Measurements from ENCODE around the gene PPP1R26.
"Not testable (repeated sequence)": the region's sequence is repeated elsewhere in the genome, so short reads cannot be mapped to it uniquely, and the experiment has no call there.

Gene PPP1R26

GRCh38 chr9:135526730-135527571, 47.4 kb downstream of the PPP1R26 start:
- H3K4me1 Mint-ChIP-seq, result peaks cover 6% of the 10 kb centered on the region
- peaks cover 22% of the 10 kb centered on the region for H3K27me3 Mint-ChIP-seq
- ATAC-seq (replicated peaks; ENCODE audit: extremely low read depth, poor library complexity, severe bottlenecking) (no peak), DNase-seq (ENCODE audit: low spot score in 2 of 2) (no peak)
- no peaks in the 10 kb centered on the region for H3K9me3 Mint-ChIP-seq
- no peaks in the 10 kb centered on the region for H3K36me3 Mint-ChIP-seq (ENCODE audit: insufficient read depth)
- no peak overlapping the region for H3K4me3 Mint-ChIP-seq
- H3K27ac Mint-ChIP-seq (ENCODE audit: low read depth), result no peak overlapping the region

- ATAC-seq (replicated peaks; ENCODE audit: extremely low read depth, poor library complexity, severe bottlenecking); H3K9me3 Mint-ChIP-seq; DNase-seq (ENCODE audit: low spot score in 2 of 2); H3K4me3 Mint-ChIP-seq; H3K4me1 Mint-ChIP-seq; H3K27ac Mint-ChIP-seq (ENCODE audit: low read depth); H3K36me3 Mint-ChIP-seq (ENCODE audit: insufficient read depth): not testable (repeated sequence)
- H3K27me3 Mint-ChIP-seq, result peaks cover 28% of the 10 kb centered on the region
Observed at GRCh38 chr9:135528842-135529435, 49.4 kb downstream of the PPP1R26 start.

GRCh38 chr9:135530146-135530545, 50.6 kb downstream of the PPP1R26 start:
- Mint-ChIP-seq H3K4me3 (no peak overlapping the region), H3K4me1 (peaks cover 6% of the 10 kb centered on the region), H3K27ac (ENCODE audit: low read depth) (no peak overlapping the region), H3K36me3 (ENCODE audit: insufficient read depth) (no peaks in the 10 kb centered on the region), H3K9me3 (no peaks in the 10 kb centered on the region), H3K27me3 (peaks cover 39% of the 10 kb centered on the region)
- ATAC-seq (replicated peaks; ENCODE audit: extremely low read depth, poor library complexity, severe bottlenecking) (no peak), DNase-seq (ENCODE audit: low spot score in 2 of 2) (no peak)

- DNase-seq (ENCODE audit: low spot score in 2 of 2) (no peak), ATAC-seq (replicated peaks; ENCODE audit: extremely low read depth, poor library complexity, severe bottlenecking) (no peak)
- Mint-ChIP-seq H3K9me3 (no peaks in the 10 kb centered on the region), H3K27me3 (peaks cover 41% of the 10 kb centered on the region), H3K4me3 (no peak overlapping the region), H3K27ac (ENCODE audit: low read depth) (no peak overlapping the region), H3K36me3 (ENCODE audit: insufficient read depth) (no peaks in the 10 kb centered on the region), H3K4me1 (peaks cover 6% of the 10 kb centered on the region)
Observed at GRCh38 chr9:135531096-135531495, 51.5 kb downstream of the PPP1R26 start.

DNA sequence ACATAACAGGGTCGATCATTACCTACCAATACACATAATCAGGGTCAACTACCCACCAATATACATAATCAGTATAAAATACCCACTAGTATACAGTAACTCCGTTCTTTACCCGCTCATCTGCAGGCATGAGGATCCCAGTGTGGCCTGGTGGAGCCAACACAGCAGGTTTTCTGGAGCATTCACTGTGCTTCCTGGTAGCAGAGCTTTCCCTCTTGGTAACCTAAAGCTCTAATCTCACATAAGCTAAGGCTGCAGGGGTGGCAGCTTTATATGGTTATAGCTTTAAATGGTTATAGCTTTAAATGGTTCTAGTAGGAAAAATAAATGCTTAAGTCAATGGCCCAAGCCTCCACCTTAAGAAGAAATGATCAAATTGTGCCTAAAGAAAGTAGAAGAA, 53.5 kb downstream of the PPP1R26 start:
- ATAC-seq (replicated peaks; ENCODE audit: extremely low read depth, poor library complexity, severe bottlenecking) (no peak), DNase-seq (ENCODE audit: low spot score in 2 of 2) (no peak)
- Mint-ChIP-seq H3K4me1 (peaks cover 6% of the 10 kb centered on the region), H3K4me3 (no peak overlapping the region), H3K27ac (ENCODE audit: low read depth) (no peak overlapping the region), H3K27me3 (peaks cover 53% of the 10 kb centered on the region), H3K9me3 (no peaks in the 10 kb centered on the region), H3K36me3 (ENCODE audit: insufficient read depth) (no peaks in the 10 kb centered on the region)

DNA sequence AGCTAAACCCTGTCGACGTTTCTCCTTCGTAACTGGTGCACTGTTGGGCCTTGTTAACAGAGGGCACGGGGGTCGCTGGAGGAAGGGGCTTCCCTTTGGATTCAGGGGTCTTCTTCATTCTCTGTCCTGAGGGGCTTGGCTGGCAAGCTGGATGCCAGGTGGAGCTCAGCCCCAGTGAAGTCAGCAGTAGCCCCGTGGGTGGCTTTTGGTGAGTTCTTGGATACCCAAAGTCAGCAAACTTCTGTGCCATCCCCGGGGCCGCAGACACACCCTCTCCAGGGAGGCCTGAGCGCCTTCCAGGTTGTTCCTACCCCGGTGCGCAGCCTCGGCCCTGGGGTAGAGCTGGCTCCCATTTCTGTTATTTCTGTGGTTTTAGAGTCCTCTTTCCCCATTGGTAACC, 54.1 kb downstream of the PPP1R26 start:
- ATAC-seq (replicated peaks; ENCODE audit: extremely low read depth, poor library complexity, severe bottlenecking), result no peak
- no peak overlapping the region for H3K27ac Mint-ChIP-seq (ENCODE audit: low read depth)
- H3K9me3 Mint-ChIP-seq, result no peaks in the 10 kb centered on the region
- peaks cover 59% of the 10 kb centered on the region for H3K27me3 Mint-ChIP-seq
- H3K36me3 Mint-ChIP-seq (ENCODE audit: insufficient read depth), result no peaks in the 10 kb centered on the region
- peaks cover 6% of the 10 kb centered on the region for H3K4me1 Mint-ChIP-seq
- DNase-seq (ENCODE audit: low spot score in 2 of 2), result no peak
- H3K4me3 Mint-ChIP-seq, result no peak overlapping the region

GRCh38 chr9:135534192-135534711, 54.7 kb downstream of the PPP1R26 start:
- peaks cover 65% of the 10 kb centered on the region for H3K27me3 Mint-ChIP-seq
- H3K4me1 Mint-ChIP-seq; DNase-seq (ENCODE audit: low spot score in 2 of 2); H3K9me3 Mint-ChIP-seq; H3K27ac Mint-ChIP-seq (ENCODE audit: low read depth); ATAC-seq (replicated peaks; ENCODE audit: extremely low read depth, poor library complexity, severe bottlenecking); H3K4me3 Mint-ChIP-seq; H3K36me3 Mint-ChIP-seq (ENCODE audit: insufficient read depth): not testable (repeated sequence)

GRCh38 chr9:135534826-135535225, 55.2 kb downstream of the PPP1R26 start:
- not testable (repeated sequence) for H3K36me3 Mint-ChIP-seq (ENCODE audit: insufficient read depth); H3K4me1 Mint-ChIP-seq; H3K4me3 Mint-ChIP-seq; H3K9me3 Mint-ChIP-seq; DNase-seq (ENCODE audit: low spot score in 2 of 2); ATAC-seq (replicated peaks; ENCODE audit: extremely low read depth, poor library complexity, severe bottlenecking); H3K27ac Mint-ChIP-seq (ENCODE audit: low read depth)
- peaks cover 70% of the 10 kb centered on the region for H3K27me3 Mint-ChIP-seq

GRCh38 chr9:135535631-135536030, 56.0 kb downstream of the PPP1R26 start:
- peaks cover 69% of the 10 kb centered on the region for H3K27me3 Mint-ChIP-seq
- not testable (repeated sequence) for H3K4me3 Mint-ChIP-seq; H3K4me1 Mint-ChIP-seq; ATAC-seq (replicated peaks; ENCODE audit: extremely low read depth, poor library complexity, severe bottlenecking); H3K27ac Mint-ChIP-seq (ENCODE audit: low read depth); DNase-seq (ENCODE audit: low spot score in 2 of 2); H3K9me3 Mint-ChIP-seq; H3K36me3 Mint-ChIP-seq (ENCODE audit: insufficient read depth)

DNA sequence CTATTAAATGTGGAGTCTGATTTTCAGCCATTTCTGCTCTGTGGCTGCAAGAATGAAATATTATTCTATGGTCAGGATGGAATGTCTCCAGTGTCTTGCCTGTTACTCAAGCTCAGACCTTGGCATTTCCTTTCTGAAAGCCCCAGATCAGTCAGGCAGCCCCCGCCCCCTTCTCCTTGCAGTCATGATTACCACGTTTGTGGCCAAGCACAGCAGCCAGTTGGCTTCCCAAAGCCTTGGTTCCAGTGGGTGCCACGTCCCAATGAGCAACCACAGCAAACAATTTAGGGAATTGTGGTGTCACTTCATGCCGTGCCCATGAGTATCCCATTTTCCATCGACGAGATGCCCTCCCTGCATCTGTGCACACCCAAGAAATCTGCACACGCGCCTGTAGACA, 56.6 kb downstream of the PPP1R26 start:
- Mint-ChIP-seq H3K4me1 (no peaks in the 10 kb centered on the region), H3K4me3 (no peak overlapping the region), H3K27ac (ENCODE audit: low read depth) (no peak overlapping the region), H3K36me3 (ENCODE audit: insufficient read depth) (peaks cover 3% of the 10 kb centered on the region), H3K27me3 (peaks cover 63% of the 10 kb centered on the region), H3K9me3 (no peaks in the 10 kb centered on the region)
- no peak for ATAC-seq (replicated peaks; ENCODE audit: extremely low read depth, poor library complexity, severe bottlenecking)
- DNase-seq (ENCODE audit: low spot score in 2 of 2), result no peak

Data from central memory CD8-positive, alpha-beta T cell (primary cell).